HepG2 (cell line): ENCODE data around the gene NDRG2. TPM values are rescaled to one million over a fixed set of nuclear protein-coding genes. Genes with fewer than 3 reads are reported as not detected.

Experiments
- ARNT ChIP-seq: fragments of 450-650 bp; IDR thresholded peaks from 2 replicates; pipeline ENCODE4 v1.6.1; 2017
- BRCA1 ChIP-seq: sonication (generic); formaldehyde crosslinking; IDR thresholded peaks from 2 replicates; pipeline ENCODE4 v1.4.0; 2020; ENCODE audit warnings: missing genetic modification reagents
- CENPBD1 ChIP-seq: sonication (generic); formaldehyde crosslinking; IDR thresholded peaks from 2 replicates; pipeline ENCODE4 v1.8.0; 2022; ENCODE audit warnings: missing genetic modification reagents, low read depth, mild to moderate bottlenecking, borderline replicate concordance
- CHD2 ChIP-seq: IDR thresholded peaks from 2 replicates; pipeline ENCODE4 v1.6.1; 2011; ENCODE audit warnings: low read depth, low read length, improper control_type of control experiment
- HIVEP1 ChIP-seq: sonication (generic); formaldehyde crosslinking; IDR thresholded peaks from 2 replicates; pipeline ENCODE4 v1.4.0; 2020; ENCODE audit warnings: mild to moderate bottlenecking, missing genetic modification reagents
- MAFK ChIP-seq, 2 experiments: IDR thresholded peaks in 1 of 2; conservative IDR thresholded peaks in 1 of 2; 2 replicates each; pipeline ENCODE4 v1.6.1; 2011; ENCODE audit warnings: improper control_type of control experiment in 2 of 2, low read length in 2 of 2
- MYNN ChIP-seq: sonication (generic); formaldehyde crosslinking; IDR thresholded peaks from 2 replicates; pipeline ENCODE4 v1.4.0; 2020; ENCODE audit warnings: mild to moderate bottlenecking, low read depth, missing genetic modification reagents
- NCOA1 ChIP-seq: sonication (generic); formaldehyde crosslinking; IDR thresholded peaks from 2 replicates; pipeline ENCODE4 v1.9.0; 2021; ENCODE audit warnings: missing genetic modification reagents
- STAT5B ChIP-seq: sonication (generic); formaldehyde crosslinking; IDR thresholded peaks from 2 replicates; pipeline ENCODE4 v1.4.0; 2020; ENCODE audit warnings: missing genetic modification reagents
- TFDP1 ChIP-seq: IDR thresholded peaks from 2 replicates; pipeline ENCODE4 v1.6.1; 2016; ENCODE audit warnings: missing compliant biosample characterization, missing genetic modification reagents, borderline replicate concordance
- THYN1 ChIP-seq: sonication (generic); formaldehyde crosslinking; IDR thresholded peaks from 2 replicates; pipeline ENCODE4 v1.8.1; 2023; ENCODE audit warnings: low read depth, mild to moderate bottlenecking, moderate library complexity, missing genetic modification reagents, borderline replicate concordance
- USF2 ChIP-seq, 2 experiments: sonication (generic) in 1 of 2; formaldehyde crosslinking in 1 of 2; IDR thresholded peaks; 2 replicates each; pipeline versions ENCODE4 v1.5.1 to v1.6.1; 2011 to 2020; ENCODE audit warnings: borderline replicate concordance in 1 of 2, low read depth in 1 of 2, low read length in 1 of 2, mild to moderate bottlenecking in 1 of 2, missing genetic modification reagents in 1 of 2, moderate library complexity in 1 of 2
- ZFP37 ChIP-seq: sonication (generic); formaldehyde crosslinking; IDR thresholded peaks from 2 replicates; pipeline ENCODE4 v1.4.0; 2020; ENCODE audit warnings: missing genetic modification reagents, borderline replicate concordance
- ZNF335 ChIP-seq: sonication (generic); formaldehyde crosslinking; IDR thresholded peaks from 2 replicates; pipeline ENCODE4 v1.4.0; 2020; ENCODE audit warnings: missing genetic modification reagents
- ZNF879 ChIP-seq: sonication (generic); formaldehyde crosslinking; IDR thresholded peaks from 2 replicates; pipeline ENCODE4 v1.8.1; 2023; ENCODE audit warnings: missing genetic modification reagents
- polyA plus RNA-seq, 8 experiments: library from polyadenylated mRNA; depleted of rRNA in 3 of 8; stranded (reverse) in 7 of 8; unstranded in 1 of 8; fragments of >200 nt; fragmentation: Illumina TruSeq in 4 of 8; extraction: Trizol in 4 of 8; gene quantifications; 2 replicates each; pipeline versions ENCODE4 v1.2.1 to v1.2.3, GENCODE V29; 2011 to 2016; ENCODE audit warnings: low read depth in 4 of 8, missing spikeins in 1 of 8, mixed read lengths in 1 of 8; ENCODE audit not compliant: insufficient read depth in 1 of 8
- total RNA-seq, 5 experiments: library from RNA; depleted of rRNA; stranded (reverse); fragments of >200 nt; fragmentation: Illumina TruSeq; extraction: Trizol; gene quantifications; 2 replicates each; pipeline ENCODE4 v1.2.3, GENCODE V29; 2016; ENCODE audit warnings: low read depth in 1 of 5
- TF ChIP-seq, protein P1 (sequence below): sonication (generic); formaldehyde crosslinking; IDR thresholded peaks from 2 replicates; pipeline ENCODE4 v1.9.0; 2022; ENCODE audit warnings: missing genetic modification reagents, mild to moderate bottlenecking, borderline replicate concordance
- TF ChIP-seq, protein P2 (sequence below): sonication (generic); formaldehyde crosslinking; conservative IDR thresholded peaks from 2 replicates; pipeline ENCODE4 v1.4.0; 2020; ENCODE audit warnings: missing genetic modification reagents
- TF ChIP-seq, protein P3 (sequence below): IDR thresholded peaks from 2 replicates; pipeline ENCODE4 v1.6.1; 2016; ENCODE audit warnings: missing genetic modification reagents, missing compliant biosample characterization
- TF ChIP-seq, protein P4 (sequence below): sonication (generic); formaldehyde crosslinking; IDR thresholded peaks from 2 replicates; pipeline ENCODE4 v1.5.0; 2020; ENCODE audit warnings: missing genetic modification reagents

The NDRG2 gene
- total and polyA plus RNA-seq, 2 of the 13 experiments (the other 11 are each of a cell fraction or from before 2014, with no cell fraction given): 27.2 to 189 TPM

DNA sequence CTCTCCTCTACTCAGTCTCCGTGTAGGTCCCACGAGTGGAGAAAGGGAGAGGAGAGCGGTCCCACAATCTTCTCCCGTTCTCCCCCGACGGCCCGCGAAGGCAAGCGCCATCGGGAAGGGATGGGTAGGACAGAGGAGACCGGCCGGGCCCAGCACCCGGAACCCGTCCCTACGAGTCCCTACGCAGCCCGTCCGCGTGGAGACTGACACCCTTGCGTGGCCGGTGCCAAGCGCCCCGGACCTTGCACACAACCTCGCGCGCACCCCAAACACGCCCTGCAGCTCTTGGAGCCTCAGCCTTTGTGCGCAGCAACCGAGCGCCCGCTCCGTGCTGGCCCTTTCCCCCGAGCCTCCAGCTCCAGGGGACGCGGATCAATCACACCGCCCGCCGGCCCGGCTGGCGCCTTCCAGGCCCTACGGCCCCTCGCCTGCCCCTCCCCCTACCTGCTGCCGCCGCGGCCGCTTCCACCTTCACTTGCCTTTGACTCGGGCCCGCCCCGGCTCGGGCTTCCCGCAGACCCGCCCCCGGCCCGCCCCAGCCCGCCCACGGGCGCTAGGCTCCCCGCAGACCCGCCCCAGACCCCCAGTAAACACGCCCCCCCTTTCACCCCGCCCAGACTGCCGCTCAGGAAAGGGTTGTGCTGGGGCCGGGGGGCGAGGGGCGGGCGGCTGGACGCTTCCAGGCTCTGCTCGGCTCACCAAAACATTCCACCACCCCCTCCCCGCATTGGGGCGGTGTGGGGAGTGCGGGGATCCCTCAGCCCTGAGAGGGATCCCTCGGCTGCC is at the start of gene NDRG2 (continued):
- TF ChIP-seq, protein P1, sequence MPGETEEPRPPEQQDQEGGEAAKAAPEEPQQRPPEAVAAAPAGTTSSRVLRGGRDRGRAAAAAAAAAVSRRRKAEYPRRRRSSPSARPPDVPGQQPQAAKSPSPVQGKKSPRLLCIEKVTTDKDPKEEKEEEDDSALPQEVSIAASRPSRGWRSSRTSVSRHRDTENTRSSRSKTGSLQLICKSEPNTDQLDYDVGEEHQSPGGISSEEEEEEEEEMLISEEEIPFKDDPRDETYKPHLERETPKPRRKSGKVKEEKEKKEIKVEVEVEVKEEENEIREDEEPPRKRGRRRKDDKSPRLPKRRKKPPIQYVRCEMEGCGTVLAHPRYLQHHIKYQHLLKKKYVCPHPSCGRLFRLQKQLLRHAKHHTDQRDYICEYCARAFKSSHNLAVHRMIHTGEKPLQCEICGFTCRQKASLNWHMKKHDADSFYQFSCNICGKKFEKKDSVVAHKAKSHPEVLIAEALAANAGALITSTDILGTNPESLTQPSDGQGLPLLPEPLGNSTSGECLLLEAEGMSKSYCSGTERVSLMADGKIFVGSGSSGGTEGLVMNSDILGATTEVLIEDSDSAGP: peak; percentile 87
- no peak for TF ChIP-seq MAFK (conservative IDR thresholded peaks at IDR 0.05 in 1 of 2, IDR thresholded peaks at IDR 0.05 in 1 of 2; ENCODE audit: low read length in 2 of 2)
- TF ChIP-seq MYNN (CRISPR knock-in tag): no peak
- no peak for TF ChIP-seq CENPBD1 (CRISPR knock-in tag)
- TF ChIP-seq, protein P2, sequence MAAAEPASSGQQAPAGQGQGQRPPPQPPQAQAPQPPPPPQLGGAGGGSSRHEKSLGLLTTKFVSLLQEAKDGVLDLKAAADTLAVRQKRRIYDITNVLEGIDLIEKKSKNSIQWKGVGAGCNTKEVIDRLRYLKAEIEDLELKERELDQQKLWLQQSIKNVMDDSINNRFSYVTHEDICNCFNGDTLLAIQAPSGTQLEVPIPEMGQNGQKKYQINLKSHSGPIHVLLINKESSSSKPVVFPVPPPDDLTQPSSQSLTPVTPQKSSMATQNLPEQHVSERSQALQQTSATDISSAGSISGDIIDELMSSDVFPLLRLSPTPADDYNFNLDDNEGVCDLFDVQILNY: peak; percentile 79
- peak; percentile 79; the same call in 1 of the 2 replicates for TF ChIP-seq NCOA1 (CRISPR knock-in tag)
- TF ChIP-seq ZNF879: peak; percentile 82; the same call in 1 of the 2 replicates
- TF ChIP-seq ZFP37 (CRISPR knock-in tag): no peak
- 0 out of 2 replicates have a peak, but pooled peaks have one; percentile 25 for TF ChIP-seq STAT5B (CRISPR knock-in tag)
- TF ChIP-seq CHD2: peak; percentile 59; the same call in 1 of the 2 replicates
- no peak for TF ChIP-seq USF2 (IDR thresholded peaks at IDR 0.05; ENCODE audit: low read depth, low read length)
- no peak for TF ChIP-seq USF2 (CRISPR knock-in tag; IDR thresholded peaks at IDR 0.05; ENCODE audit: borderline replicate concordance)
- TF ChIP-seq ZNF335 (CRISPR knock-in tag): peak; percentile 65
- TF ChIP-seq BRCA1 (CRISPR knock-in tag): 0 out of 2 replicates have a peak, but pooled peaks have one; percentile 78
- TF ChIP-seq, protein P3, sequence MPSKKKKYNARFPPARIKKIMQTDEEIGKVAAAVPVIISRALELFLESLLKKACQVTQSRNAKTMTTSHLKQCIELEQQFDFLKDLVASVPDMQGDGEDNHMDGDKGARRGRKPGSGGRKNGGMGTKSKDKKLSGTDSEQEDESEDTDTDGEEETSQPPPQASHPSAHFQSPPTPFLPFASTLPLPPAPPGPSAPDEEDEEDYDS (CRISPR knock-in tag): no peak; the same call in 1 of the 2 replicates
- TF ChIP-seq, protein P4, sequence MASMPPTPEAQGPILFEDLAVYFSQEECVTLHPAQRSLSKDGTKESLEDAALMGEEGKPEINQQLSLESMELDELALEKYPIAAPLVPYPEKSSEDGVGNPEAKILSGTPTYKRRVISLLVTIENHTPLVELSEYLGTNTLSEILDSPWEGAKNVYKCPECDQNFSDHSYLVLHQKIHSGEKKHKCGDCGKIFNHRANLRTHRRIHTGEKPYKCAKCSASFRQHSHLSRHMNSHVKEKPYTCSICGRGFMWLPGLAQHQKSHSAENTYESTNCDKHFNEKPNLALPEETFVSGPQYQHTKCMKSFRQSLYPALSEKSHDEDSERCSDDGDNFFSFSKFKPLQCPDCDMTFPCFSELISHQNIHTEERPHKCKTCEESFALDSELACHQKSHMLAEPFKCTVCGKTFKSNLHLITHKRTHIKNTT (CRISPR knock-in tag): no peak
- no peak for TF ChIP-seq THYN1 (CRISPR knock-in tag)
- TF ChIP-seq ARNT: no peak
- TF ChIP-seq HIVEP1: peak; percentile 20; the same call in 1 of the 2 replicates
- peak; percentile 59; the same call in 1 of the 2 replicates for TF ChIP-seq TFDP1 (CRISPR knock-in tag)
